IPS DF 19.7 (cell line): ENCODE measurements around the gene SERBP1.
"Not testable (repeated sequence)": the region's sequence is repeated elsewhere in the genome, so short reads cannot be mapped to it uniquely, and the experiment has no call there.

Experiments
- DNase-seq: peaks from one replicate; pipeline ENCODE4 v3.0.0-alpha.2; 2013; ENCODE audit warnings: low read depth, low spot score

The SERBP1 gene

GRCh38 chr1:67407498-67407897, 22.7 kb downstream of the SERBP1 start:
- DNase-seq = no peak

DNA sequence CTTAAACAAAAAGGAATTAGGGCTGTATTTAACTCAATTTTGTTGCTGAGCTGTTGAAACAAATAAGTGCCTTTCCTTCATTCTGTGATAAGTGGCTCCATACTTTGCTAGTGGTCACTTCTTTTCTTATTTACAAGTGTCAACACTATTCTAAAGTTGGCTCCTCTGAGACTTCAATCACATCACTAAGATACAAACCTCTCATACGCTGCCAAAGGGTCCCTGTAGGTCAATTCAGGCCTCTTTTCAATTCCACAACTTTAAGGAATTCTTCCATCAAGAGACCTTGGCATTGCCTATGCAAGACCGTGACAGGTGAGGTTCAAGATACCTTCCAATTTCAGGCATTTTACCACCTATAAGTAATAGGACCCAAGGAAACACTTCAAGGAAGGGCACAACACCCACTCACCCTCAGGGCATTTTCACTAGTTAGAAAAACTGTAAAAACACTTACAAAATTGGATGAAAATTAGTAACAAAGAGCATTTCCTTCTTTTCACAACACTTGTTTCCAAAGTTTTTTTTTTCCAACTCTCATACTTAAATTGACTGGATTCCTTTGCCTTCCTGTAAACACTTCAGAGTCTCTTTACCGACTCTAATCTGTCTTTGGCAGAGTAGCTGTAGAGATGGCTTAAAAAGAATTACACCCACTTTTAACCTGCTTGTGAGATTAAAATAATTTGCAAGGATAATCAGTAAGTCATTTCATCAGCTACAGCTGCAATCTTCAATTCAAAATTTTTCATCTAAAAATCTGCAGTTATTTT, 24.5 kb downstream of the SERBP1 start:
- DNase-seq = no peak

GRCh38 chr1:67404212-67404620, 26.0 kb downstream of the SERBP1 start:
- DNase-seq = no peak

DNA sequence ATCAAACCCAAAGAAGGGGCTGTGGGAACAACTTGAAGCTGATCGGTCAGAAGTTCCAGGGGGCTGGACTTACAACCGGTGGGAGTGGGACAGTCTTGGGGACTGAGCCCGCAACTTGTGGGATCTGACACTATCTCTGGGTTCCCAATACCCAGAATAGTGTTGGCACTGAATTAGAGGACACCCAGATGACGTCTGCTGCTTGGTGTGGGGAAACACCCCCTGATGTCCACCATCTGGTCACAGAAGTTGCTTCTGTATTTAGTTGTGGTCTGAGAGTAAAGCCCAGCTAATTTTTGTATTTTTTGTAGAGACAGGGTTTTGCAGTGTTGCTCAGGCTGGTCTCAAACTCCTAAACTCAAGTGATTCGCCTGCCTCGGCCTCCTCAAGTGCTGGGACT, 28.8 kb downstream of the SERBP1 start:
- no peak for DNase-seq

DNA sequence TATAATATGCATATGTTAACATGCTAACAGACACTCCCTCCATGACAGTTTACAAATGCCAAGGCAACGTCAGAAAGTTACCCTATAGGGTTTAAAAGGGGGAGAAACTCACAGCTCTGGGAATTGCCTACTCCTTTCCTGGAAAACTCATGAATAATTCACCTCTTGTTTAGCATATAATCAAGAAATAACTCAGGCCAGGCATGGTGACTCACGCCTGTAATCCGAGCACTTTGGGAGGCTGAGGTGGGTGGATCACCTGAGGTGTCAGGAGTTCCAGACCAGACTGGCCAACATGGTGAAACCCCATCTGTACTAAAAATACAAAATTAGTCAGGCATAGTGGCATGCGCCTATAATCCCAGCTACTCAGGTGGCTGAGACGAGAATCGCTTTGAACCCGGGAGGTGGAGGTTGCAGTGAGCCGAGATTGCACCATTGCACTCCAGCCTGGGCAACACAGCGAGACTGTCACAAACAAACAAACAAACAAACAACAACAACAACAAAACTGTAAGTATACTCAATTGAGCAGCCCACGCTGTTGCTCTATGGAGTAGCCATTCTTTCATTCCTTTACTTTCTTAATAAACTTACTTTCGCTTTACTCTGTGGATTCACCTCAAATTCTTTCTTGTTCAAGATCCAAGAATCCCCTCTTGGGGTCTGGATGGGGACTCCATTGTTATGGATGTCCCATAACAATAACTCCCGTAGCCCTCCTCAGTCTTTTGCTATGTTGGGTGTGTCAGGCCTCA, 30.0 kb downstream of the SERBP1 start:
- not testable (repeated sequence) for DNase-seq

DNA sequence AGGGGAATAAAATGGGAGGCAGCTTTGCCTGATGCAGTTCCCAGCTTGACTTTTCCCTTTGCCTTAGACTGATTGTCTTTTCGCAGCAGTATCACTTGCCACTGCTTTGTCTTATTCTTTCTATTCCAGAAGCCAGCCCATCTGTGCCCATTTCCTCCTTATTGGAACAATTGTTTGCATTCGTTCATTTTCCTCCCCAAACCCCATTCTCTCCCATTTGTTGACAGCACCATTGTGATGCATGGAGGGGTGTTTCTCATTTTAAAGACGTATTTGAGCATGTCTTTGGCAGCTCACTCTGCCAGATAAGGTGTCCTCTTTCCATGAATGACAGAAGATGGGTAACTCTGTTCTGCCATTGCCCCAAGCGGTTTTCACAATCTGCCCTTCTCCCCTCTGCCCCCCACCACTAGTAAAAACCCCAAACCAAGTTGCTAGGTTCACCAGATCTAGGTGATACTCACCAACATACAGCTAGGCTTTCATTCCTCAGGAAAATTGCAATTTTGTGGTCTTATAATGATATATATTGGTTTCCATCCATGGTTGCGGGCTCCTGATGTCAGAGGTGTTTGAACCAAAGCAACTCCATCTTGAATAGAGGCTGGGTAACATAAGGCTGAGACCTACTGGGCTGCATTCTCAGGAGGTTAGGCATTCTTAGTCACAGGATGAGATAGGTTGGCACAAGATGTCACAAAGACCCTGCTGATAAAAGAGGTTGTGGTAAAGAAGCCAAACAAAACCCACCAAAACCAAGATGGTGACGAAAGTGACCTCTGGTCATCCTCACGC, 30.8 kb downstream of the SERBP1 start:
- no peak for DNase-seq

DNA sequence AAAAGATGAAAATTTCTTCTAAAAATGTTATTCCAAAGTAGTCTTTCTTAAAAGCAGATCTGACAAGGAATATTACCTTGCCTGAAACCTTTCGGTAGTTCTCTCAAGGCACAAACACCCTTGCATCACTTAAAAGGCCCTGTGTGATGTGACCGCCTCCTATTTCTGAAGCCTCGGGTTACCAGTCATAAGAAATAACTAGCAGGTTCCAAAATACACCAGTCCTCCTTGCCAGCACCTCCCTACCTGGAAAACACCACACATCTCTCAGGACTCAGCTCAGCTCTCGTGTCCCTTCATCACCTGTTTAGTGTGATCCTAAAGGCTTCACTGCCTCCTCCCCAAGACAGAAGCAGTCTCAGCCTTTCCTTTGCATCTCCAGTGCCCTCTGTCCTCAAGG, 35.7 kb downstream of the SERBP1 start:
- no peak for DNase-seq

DNA sequence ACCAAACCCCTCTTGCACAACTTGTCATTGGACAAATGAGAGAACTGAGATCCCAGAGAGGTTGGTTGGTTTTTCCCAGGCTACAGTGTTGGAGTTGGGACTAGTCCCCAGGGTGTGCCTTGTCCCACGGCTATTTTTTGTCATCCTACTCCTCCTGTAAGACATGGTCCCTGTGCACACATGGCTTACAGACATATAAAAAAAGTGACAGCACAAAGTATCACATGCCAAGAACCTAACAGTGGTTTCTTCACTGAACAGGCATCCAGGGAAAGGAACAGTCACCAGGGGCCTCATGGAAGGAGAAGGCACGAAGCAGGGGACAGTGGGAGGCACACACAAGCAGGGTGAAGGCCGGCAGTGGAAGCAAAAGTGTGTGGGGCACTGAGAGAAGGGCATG, 36.5 kb downstream of the SERBP1 start:
- no peak for DNase-seq

DNA sequence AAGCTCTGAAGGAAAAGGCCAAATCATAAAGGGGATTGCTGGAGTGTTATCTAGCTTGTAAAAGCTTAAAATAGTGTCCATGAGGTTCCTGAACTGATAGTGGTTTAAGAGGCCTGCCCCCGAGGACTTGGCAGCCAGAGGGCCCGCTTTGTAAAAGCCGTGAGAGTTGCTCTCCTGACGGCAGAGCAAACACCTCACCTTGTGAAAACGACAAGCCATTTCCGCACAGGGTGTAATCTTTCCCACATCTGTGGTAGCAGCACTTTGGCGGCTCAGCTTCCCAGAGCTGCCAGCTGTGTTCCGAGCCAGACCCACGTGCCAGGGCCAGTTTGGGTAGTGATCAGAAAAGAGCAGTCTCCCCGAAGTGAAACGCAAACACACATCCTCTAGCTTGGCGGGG, 37.0 kb downstream of the SERBP1 start:
- DNase-seq = no peak

DNA sequence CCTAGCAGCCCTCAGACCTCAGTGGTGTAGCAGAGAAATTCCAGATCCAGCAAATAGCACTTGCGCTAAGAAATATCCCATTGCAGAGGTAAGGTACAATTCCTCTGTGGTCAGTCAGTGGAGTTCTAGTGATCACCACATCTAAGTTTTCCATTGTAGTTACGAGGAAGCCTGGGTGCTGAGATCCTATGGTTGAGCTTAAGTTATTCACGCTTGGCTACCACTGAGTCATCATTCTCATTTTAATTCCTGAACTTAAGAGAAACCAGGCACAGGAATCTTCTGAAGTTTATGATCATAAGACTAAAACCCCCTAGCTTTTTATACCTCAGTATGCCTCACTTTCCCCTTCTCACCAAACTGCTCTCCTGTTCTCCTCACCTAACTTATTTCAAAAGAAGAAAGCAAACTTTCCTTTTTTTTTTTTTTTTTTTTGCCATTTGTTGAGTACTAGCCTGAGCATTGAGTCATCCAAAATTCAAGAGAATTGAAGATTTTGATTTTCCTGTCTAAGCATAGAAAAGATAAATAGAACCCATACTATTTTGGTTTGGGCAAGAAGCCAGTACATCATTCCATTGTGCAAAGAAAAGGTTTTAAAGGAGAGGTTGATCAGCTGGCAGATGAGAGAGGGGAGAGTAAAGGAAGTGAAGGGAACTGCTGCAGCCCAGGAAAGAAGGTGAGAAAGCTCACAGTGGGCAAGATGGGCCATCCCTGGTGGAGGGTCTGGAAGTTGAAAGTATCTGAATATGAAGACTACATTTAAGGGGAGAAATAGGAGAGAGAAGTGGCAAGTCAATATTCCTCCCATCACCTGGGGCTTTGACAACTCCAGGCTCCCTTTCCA, 39.9 kb downstream of the SERBP1 start:
- DNase-seq = no peak

DNA sequence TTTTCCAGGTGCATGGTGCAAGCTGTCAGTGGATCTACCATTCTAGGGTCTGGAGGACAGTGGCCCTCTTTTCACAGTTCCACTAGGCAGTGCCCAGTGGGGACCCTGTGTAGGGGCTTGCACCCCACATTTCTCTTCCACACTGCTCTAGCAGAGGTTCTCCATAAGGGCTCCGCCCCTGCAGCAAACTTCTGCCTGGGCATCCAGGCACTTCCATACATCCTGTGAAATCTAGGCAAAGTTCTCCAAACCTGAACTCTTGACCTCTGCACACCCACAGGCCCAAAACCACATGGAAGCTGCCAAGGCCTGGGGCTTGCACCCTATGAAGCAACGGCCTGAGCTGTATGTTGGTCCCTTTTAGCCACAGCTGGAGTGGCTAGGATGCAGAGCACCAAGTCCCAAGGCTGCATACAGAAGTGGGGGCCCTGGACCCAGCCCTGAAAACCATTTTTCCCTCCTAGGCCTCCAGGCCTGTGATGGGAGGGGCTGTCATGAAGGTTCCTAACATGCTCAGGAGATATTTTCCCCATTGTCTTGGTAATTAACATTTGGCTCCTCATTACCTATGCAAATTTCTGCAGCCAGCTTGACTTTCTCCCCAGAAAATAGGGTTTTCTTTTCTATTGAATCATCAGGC, 46.1 kb downstream of the SERBP1 start:
- no peak for DNase-seq

GRCh38 chr1:67382292-67382691, 47.9 kb downstream of the SERBP1 start:
- DNase-seq = no peak

DNA sequence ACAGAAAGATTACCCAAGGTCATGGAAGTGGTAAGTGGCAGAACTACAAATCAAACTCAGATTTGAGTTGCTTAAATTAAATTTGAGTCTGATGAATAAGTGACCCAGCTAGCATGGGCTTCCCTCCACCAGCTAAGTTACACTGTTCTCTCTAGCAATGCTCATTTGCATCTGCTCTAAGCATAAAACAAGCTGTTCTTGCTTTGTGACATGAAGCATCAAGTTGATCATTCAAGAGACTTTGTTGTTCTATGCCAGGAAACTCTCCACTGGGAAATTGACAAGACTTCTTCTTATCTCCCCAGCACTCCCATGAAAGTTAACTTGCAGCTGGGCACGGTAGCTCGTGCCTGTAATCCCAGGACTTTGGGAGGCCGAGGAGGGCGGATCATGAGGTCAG, 49.0 kb downstream of the SERBP1 start:
- DNase-seq = no peak

- no peak for DNase-seq
Observed at GRCh38 chr1:67377253-67377652, 52.9 kb downstream of the SERBP1 start.

DNA sequence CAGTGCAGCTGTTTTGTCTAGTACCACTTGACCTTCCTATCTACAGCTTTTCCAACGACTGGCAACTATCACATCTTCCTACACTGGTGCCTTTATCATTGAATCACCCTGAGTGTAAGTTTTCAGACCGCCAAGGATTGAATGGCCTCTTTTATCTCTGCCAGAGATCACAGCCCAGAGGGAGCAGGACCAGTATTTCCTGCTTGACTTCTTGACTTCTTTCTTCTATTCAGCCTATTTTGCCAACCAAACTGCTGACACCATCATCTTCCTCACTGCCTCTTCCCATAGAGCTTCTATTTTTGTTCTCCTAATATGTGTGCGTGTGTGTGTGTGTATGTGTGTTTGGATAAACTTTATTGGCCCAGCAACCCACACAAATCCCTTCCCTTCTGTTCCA, 53.8 kb downstream of the SERBP1 start:
- DNase-seq = no peak

- no peak for DNase-seq
Observed at GRCh38 chr1:67372898-67373297, 57.3 kb downstream of the SERBP1 start.

DNA sequence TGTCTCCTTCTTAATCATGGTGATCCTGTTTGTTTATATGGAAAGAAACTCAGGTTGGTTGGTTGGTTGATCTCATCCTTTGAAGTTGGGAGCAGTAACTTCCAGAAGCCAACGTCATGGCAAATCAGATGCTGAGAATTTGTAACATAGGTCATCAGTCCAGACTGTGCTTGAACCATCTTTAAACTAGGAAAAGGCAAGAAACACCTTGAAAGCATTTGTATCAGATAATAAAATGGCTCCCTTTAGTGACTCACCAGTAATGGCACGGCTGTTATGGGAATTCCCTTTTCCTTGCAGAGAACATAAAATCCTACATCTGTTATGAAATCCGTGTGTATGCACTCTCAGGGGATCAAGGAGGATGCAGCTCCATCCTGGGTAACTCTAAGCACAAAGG, 58.1 kb downstream of the SERBP1 start:
- no peak for DNase-seq

- DNase-seq = no peak
Observed at GRCh38 chr1:67371681-67372080, 58.5 kb downstream of the SERBP1 start.

GRCh38 chr1:67371043-67371442, 59.2 kb downstream of the SERBP1 start:
- no peak for DNase-seq

DNA sequence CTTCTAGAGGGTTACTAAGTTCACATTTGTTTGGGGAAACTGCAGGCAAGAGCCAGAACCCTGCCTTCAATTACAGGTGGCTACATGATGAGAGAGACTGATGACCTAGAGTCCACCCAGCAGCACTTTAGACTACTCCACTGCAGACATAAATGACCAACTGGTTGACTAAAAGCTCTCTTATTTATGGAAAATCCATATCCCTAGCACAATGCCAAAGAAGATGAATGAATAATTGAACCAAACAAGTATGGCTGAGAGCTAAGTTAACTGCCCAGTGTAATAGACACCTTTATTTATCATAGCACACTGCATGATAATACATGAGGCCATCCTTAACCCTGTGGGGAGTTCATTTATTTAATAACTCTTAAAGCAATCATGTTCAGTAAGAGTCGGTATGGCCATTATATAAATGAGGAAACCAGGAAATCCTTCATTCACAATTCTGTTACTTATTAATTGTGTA, 62.1 kb downstream of the SERBP1 start:
- no peak for DNase-seq
